Kidney (tissue), 14 donors: Measurements from ENCODE around the gene TMEM184A. TPM values are rescaled to one million over a fixed set of nuclear protein-coding genes. Genes with fewer than 3 reads are reported as not detected.

Source experiments
- DNase-seq, 5 donors: peaks; one replicate each; pipeline ENCODE4 v3.0.0-alpha.2; 2013 to 2020
- FAIRE-seq: peaks from 2 replicates; lab custom pipeline; 2012; peaks lifted over from hg19 to GRCh38; lab: Jason Lieb, UNC
- H3K27ac ChIP-seq, 2 donors: one replicate each; pipeline ENCODE4 v1.7.0; 2013; ENCODE audit warnings: low read depth in 2 of 2, low read length in 2 of 2, inconsistent platforms in 1 of 2
- H3K27me3 ChIP-seq: one replicate; pipeline ENCODE4 v1.7.1; 2013; ENCODE audit warnings: low read length, inconsistent platforms; ENCODE audit not compliant: control insufficient read depth, insufficient read depth
- H3K36me3 ChIP-seq, 3 donors: one replicate each; pipeline versions ENCODE4 v1.7.0 to v1.7.1; 2013; ENCODE audit warnings: low read length in 3 of 3, control low read depth in 1 of 3, inconsistent platforms in 1 of 3; ENCODE audit not compliant: insufficient read depth in 3 of 3, control insufficient read depth in 2 of 3
- H3K4me1 ChIP-seq, 3 donors: one replicate each; pipeline versions ENCODE4 v1.7.0 to v1.7.1; 2013; ENCODE audit warnings: low read length in 3 of 3, inconsistent platforms in 1 of 3, low read depth in 1 of 3; ENCODE audit not compliant: control insufficient read depth in 2 of 3, insufficient read depth in 2 of 3
- H3K4me3 ChIP-seq, 3 donors: one replicate each; pipeline versions ENCODE4 v1.7.0 to v1.8.1; 2013; ENCODE audit warnings: low read length in 3 of 3, control low read depth in 1 of 3, inconsistent platforms in 1 of 3
- H3K9ac ChIP-seq, 3 donors: one replicate each; pipeline versions ENCODE4 v1.7.0 to v1.7.1; 2013; ENCODE audit warnings: low read length in 3 of 3, control low read depth in 1 of 3, inconsistent platforms in 1 of 3
- H3K9me3 ChIP-seq, 3 donors: one replicate each; pipeline versions ENCODE4 v1.7.0 to v1.7.1; 2013; ENCODE audit warnings: low read length in 3 of 3, control low read depth in 1 of 3, inconsistent platforms in 1 of 3; ENCODE audit not compliant: control insufficient read depth in 2 of 3, insufficient read depth in 1 of 3
- intact Hi-C: fragments of 100-400 bp; cut with DNase I; formaldehyde crosslinking; loops from one replicate; pipeline ENCODE4 v1.11.1; 2022
- polyA plus RNA-seq: library from polyadenylated mRNA; stranded (reverse); fragments of 350-450 nt; fragmentation: Illumina TruSeq; extraction: RNeasy Lipid Tissue Mini Kit (QIAGEN cat#74804); gene quantifications from one replicate; pipeline ENCODE4 v1.2.3, GENCODE V29; 2014; ENCODE audit warnings: low read depth, low replicate concordance; ENCODE audit not compliant: insufficient read depth
- total RNA-seq: library from RNA; stranded (reverse); fragmentation: NEBNext Ultra II Directional; extraction: Animal tissue kit (Norgen Biotek cat#: 25700); gene quantifications from one replicate; pipeline ENCODE4 v1.2.1, GENCODE V29; 2021
- TF ChIP-seq, protein P1 (sequence below): IDR thresholded peaks from 3 replicates; pipeline ENCODE4 v1.5.1; 2012; ENCODE audit warnings: mild to moderate bottlenecking, moderate library complexity, borderline replicate concordance; ENCODE audit not compliant: insufficient read depth; ENCODE audit errors: extremely low read depth
- donor health status: control.
- donor health status: control.
- donor health status: control.
- donor health status: control.
- donor health status: control.
- donor health status: DM: yes; HTN: yes; CAD: no.
- donor health status: Normal renal cell carcinoma (clear cell type).

The TMEM184A gene
- total and polyA plus RNA-seq, 2 donors from 2014 or later, result 6.8 to 11.0 TPM

DNA sequence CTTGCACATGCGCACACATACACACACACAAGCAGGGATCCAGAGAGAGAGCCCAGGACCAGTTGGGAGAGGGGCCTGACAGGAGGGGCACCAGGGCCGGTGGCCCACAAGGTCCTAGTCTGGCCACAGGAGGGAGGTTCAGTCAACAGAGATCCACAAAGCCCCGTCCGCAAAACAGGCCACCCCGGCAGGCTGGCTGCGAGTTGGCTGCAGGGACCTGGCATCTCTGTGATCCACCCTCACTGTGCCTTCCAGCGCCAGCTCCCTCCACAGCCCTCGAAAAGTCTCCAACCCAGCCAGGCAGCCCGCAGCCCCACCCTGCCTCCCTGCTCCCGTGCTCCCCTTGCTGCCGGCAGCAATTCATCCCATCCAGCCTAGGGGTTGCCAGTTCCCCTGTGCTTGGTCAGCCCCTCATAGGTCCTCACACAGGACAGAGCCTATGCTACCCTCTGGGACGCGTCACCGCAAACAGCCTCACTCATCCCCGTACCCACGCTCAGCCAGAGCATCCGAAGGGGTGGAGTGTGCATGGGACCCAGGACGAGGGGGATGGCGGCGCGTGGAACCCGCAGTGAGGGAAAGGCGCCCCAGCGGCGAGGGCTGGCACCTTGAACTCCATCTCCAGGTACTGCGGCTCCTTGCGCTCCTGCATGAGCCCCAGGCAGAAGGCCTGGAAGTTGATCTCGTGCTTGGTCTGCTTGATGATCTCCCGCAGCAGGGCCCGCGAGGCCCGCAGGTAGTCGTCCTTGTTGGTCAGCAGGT lies 59.3 kb downstream of the TMEM184A start:
- no peak overlapping the region for H3K4me3 ChIP-seq
- H3K36me3 ChIP-seq, result peaks cover 0 to 10% (median 5%) of the 10 kb centered on the region in 3 donors
- intact Hi-C loops, result no loop called here
- H3K27me3 ChIP-seq, result no peaks in the 10 kb centered on the region
- no peak for FAIRE-seq
- TF ChIP-seq, protein P1, sequence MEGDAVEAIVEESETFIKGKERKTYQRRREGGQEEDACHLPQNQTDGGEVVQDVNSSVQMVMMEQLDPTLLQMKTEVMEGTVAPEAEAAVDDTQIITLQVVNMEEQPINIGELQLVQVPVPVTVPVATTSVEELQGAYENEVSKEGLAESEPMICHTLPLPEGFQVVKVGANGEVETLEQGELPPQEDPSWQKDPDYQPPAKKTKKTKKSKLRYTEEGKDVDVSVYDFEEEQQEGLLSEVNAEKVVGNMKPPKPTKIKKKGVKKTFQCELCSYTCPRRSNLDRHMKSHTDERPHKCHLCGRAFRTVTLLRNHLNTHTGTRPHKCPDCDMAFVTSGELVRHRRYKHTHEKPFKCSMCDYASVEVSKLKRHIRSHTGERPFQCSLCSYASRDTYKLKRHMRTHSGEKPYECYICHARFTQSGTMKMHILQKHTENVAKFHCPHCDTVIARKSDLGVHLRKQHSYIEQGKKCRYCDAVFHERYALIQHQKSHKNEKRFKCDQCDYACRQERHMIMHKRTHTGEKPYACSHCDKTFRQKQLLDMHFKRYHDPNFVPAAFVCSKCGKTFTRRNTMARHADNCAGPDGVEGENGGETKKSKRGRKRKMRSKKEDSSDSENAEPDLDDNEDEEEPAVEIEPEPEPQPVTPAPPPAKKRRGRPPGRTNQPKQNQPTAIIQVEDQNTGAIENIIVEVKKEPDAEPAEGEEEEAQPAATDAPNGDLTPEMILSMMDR, result no peak
- no peaks in the 10 kb centered on the region for H3K9me3 ChIP-seq
- H3K27ac ChIP-seq, result no peak overlapping the region
- peak in 1 of 5 donors; percentile 71 for DNase-seq
- no peaks in the 10 kb centered on the region for H3K4me1 ChIP-seq
- no peak overlapping the region for H3K9ac ChIP-seq

GRCh38 chr7:1495564-1496242 lies 60.3 kb downstream of the TMEM184A start:
- FAIRE-seq, result no peak

DNA sequence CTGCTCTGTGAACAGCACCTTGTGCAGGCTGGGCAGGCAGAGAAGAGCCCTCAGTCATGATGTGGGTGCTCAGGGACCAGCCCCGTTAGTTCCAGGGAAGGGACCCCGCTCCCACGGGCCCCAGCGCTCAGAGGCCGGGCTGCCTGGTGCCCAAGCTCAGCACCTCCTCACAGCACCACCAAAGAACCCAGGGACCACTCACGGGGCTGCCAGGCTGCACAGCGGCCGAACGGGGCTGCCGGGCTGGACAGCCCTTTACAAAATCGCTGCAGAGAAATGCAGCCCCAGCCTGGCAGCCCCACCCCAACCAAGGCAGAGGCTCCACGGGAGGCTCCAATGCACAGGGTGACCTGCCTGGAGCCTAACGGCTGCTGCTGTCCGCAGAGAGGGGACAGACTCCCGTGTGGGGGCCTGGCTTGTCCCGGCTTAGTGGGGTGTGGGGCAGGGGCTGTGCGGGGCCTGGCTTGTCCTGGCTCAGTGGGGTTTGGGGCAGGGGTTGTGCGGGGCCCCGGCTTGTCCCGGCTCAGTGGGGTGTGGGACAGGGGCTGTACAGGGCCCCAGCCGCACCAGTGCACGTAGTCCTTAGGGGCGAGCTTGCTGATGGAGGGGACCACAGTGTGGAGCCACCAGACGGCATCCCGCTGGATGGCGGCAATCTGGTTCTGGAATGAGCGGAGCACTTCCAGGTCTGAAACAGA lies 61.0 kb downstream of the TMEM184A start:
- FAIRE-seq, result no peak
- TF ChIP-seq, protein P1, result no peak

More at GRCh38 chr7:1495564-1496242, 60.3 kb downstream of the TMEM184A start:
- H3K36me3 ChIP-seq, result peaks cover 0 to 12% (median 7%) of the 10 kb centered on the region in 3 donors
- TF ChIP-seq, protein P1, result no peak
- intact Hi-C loops, result no loop called here
- H3K27me3 ChIP-seq, result no peaks in the 10 kb centered on the region
- H3K9ac ChIP-seq, result no peak overlapping the region
- no peaks in the 10 kb centered on the region for H3K9me3 ChIP-seq
- no peak overlapping the region for H3K27ac ChIP-seq
- H3K4me3 ChIP-seq, result no peak overlapping the region
- no peaks in the 10 kb centered on the region for H3K4me1 ChIP-seq
- DNase-seq, result peak in 1 of 5 donors; percentile 54

More for the DNA sequence above, 61.0 kb downstream of the TMEM184A start:
- no peaks in the 10 kb centered on the region for H3K9me3 ChIP-seq
- no peak for DNase-seq
- H3K36me3 ChIP-seq, result peaks cover 0 to 12% (median 12%) of the 10 kb centered on the region in 3 donors
- no peaks in the 10 kb centered on the region for H3K4me1 ChIP-seq
- no peaks in the 10 kb centered on the region for H3K27me3 ChIP-seq
- H3K27ac ChIP-seq, result no peak overlapping the region
- intact Hi-C loops, result no loop called here
- H3K9ac ChIP-seq, result no peak overlapping the region
- H3K4me3 ChIP-seq, result no peak overlapping the region
